PFSK-1 (cell line): ENCODE data around the gene MX1.

Source experiments
- POLR2AphosphoS5 ChIP-seq: IDR thresholded peaks from 2 replicates; pipeline ENCODE4 v1.6.1; 2012; ENCODE audit warnings: low read depth, mild to moderate bottlenecking, control low read depth, low read length, moderate library complexity
- REST ChIP-seq, 2 experiments: IDR thresholded peaks; 2 replicates each; pipeline versions ENCODE4 v1.6.1 to v1.8.0; 2011 to 2012; ENCODE audit warnings: low read depth in 2 of 2, low read length in 2 of 2, control low read depth in 1 of 2, inconsistent platforms in 1 of 2, mild to moderate bottlenecking in 1 of 2, moderate library complexity in 1 of 2; ENCODE audit not compliant: insufficient read depth in 1 of 2
- SIN3A ChIP-seq: IDR thresholded peaks from 2 replicates; pipeline ENCODE4 v1.6.1; 2012; ENCODE audit warnings: mild to moderate bottlenecking, low read length, moderate library complexity, borderline replicate concordance; ENCODE audit not compliant: insufficient read depth
- TAF1 ChIP-seq: IDR thresholded peaks from 2 replicates; pipeline ENCODE4 v1.6.1; 2012; ENCODE audit warnings: low read length, control low read depth, borderline replicate concordance; ENCODE audit not compliant: insufficient read depth

- no peak for TF ChIP-seq SIN3A
- no peak for TF ChIP-seq POLR2AphosphoS5
- no peak for TF ChIP-seq TAF1
- TF ChIP-seq REST (IDR thresholded peaks at IDR 0.05; ENCODE audit: insufficient read depth in 1 of 2, low read depth in 2 of 2, low read length in 2 of 2): no peak
Measured at GRCh38 chr21:41405321-41405720, 20.7 kb upstream of the MX1 start.
